Activated naive CD8-positive, alpha-beta T cell treated with anti-CD3 and anti-CD28 coated beads, Interleukin-2, amount 10 ng/mL, durations not matched to agents 7 days and 5 days (primary cell): ENCODE data around the gene MAD1L1. TPM values are rescaled to one million over a fixed set of nuclear protein-coding genes. Genes with fewer than 3 reads are reported as not detected.

Source experiments
- ATAC-seq: fragments of 150-1000 bp; cut with Tn5 transposase; one replicate; pipeline ENCODE4 v1.10.0; 2021; ENCODE audit warnings: low read depth, moderate library complexity
- POLR2A ChIA-PET: fragments of 350-600 bp; sonication (Branson Sonifier 250); formaldehyde crosslinking; loops from one replicate; lab custom pipeline; 2021; ENCODE audit warnings: antibody characterized with exemption; lab: Charles Lee
- DNase-seq: peaks from one replicate; pipeline ENCODE4 v3.0.0; 2021
- H3K27ac Mint-ChIP-seq: one replicate; pipeline ENCODE4 v1.8.0; 2022; ENCODE audit warnings: mild to moderate bottlenecking, mixed read lengths
- H3K27me3 Mint-ChIP-seq: one replicate; pipeline ENCODE4 v1.8.0; 2022; ENCODE audit warnings: mild to moderate bottlenecking, moderate library complexity, mixed read lengths
- H3K36me3 Mint-ChIP-seq: one replicate; pipeline ENCODE4 v1.8.0; 2021; ENCODE audit warnings: mild to moderate bottlenecking, mixed read lengths
- H3K4me1 Mint-ChIP-seq: one replicate; pipeline ENCODE4 v1.8.0; 2021; ENCODE audit warnings: mixed read lengths
- H3K4me3 Mint-ChIP-seq: one replicate; pipeline ENCODE4 v1.8.0; 2022; ENCODE audit warnings: mild to moderate bottlenecking, moderate library complexity, mixed read lengths
- H3K9me3 Mint-ChIP-seq: one replicate; pipeline ENCODE4 v1.8.0; 2021; ENCODE audit warnings: mixed read lengths
- total RNA-seq, 2 experiments: library from RNA; stranded (reverse); gene quantifications; one replicate each; pipeline ENCODE4 v1.2.3, GENCODE V29; 2021

MAD1L1 gene
- total RNA-seq, 2 experiments from 2014 or later = 72.7 to 82.6 TPM

DNA sequence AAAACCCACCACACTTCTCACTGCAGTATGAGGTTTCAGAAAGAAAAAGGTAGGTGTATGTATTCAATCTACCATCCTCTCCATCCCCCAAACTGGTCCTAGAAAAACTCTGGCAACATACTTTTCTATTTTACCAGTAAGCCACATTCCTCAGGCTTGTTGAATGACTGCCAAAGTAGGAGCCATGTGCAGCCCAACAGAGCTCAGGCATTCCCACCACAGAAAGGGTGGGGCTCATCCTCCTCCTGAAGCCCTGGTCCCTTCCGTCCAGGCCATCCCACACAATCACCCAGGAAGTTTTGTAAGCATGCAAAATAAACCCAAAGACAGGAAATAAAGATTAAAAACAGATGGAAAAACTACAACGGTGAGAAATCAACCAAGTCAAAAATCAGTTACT, 57.2 kb downstream of the MAD1L1 start:
- DNase-seq (no peak), ATAC-seq (no peak)
- POLR2A ChIA-PET = no interaction called here
- Mint-ChIP-seq H3K4me1 (peaks cover 9% of the 10 kb centered on the region), H3K27ac (no peak overlapping the region), H3K36me3 (peaks cover 6% of the 10 kb centered on the region), H3K27me3 (no peaks in the 10 kb centered on the region), H3K4me3 (no peak overlapping the region), H3K9me3 (no peaks in the 10 kb centered on the region)

DNA sequence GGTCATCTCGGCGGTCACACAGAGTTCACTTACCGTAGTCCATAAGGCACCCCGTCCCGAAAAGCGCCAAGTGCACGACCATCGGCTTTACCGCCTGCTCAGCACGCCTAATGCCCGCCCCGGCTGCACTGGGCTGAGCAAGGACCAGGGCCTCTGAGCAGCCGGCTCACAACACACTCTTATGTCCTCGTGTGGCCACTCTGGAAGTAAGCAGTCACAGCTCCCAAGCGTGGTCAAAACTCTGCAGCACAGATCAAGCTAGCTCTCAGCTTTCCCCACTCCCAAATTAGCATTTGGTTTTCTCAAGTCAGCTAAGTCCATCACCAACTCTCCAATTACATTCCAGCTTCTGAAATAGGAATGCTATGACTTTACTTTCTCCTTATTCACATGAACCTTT, 57.7 kb downstream of the MAD1L1 start:
- H3K36me3 Mint-ChIP-seq = peaks cover 6% of the 10 kb centered on the region
- no peak for DNase-seq
- H3K27me3 Mint-ChIP-seq = no peaks in the 10 kb centered on the region
- ATAC-seq = no peak
- no peak overlapping the region for H3K4me3 Mint-ChIP-seq
- H3K4me1 Mint-ChIP-seq = peaks cover 9% of the 10 kb centered on the region
- POLR2A ChIA-PET = no interaction called here
- H3K9me3 Mint-ChIP-seq = no peaks in the 10 kb centered on the region
- no peak overlapping the region for H3K27ac Mint-ChIP-seq

DNA sequence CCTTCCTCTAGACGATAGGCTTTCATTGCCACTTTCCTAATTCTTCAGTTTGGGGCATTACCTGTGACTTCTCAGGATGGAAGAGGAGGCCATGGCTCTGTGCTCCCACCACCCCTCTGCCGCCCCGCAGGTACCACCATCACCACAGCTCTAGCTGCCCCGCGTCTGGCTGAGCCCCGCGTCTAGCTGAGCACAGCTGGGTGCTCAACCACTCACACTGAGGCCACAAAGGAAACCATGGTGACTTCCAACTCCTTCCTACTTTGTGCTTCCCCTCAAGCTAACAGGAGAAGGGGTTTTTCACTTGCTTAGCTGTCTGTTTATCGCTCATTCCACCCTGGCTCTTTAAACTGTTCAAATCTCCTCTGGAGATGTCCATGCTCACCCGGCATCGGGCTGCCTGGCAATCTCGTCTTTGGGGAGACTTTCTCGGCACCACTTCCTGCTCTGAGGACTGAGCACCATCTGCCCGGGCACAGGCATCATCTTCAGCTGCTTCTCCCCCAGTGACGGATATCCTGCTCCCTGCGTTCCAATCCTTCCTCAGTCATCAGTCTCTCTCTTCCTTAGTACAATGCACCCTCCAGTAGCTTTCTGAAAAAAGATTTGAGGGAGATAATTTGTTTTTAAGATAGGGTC, 59.4 kb downstream of the MAD1L1 start:
- no peak overlapping the region for H3K4me3 Mint-ChIP-seq
- H3K27ac Mint-ChIP-seq = peak overlapping the region; percentile 41
- no peak for ATAC-seq
- H3K9me3 Mint-ChIP-seq = no peaks in the 10 kb centered on the region
- POLR2A ChIA-PET = no interaction called here
- DNase-seq = no peak
- peaks cover 6% of the 10 kb centered on the region for H3K36me3 Mint-ChIP-seq
- no peaks in the 10 kb centered on the region for H3K27me3 Mint-ChIP-seq
- peaks cover 9% of the 10 kb centered on the region for H3K4me1 Mint-ChIP-seq

DNA sequence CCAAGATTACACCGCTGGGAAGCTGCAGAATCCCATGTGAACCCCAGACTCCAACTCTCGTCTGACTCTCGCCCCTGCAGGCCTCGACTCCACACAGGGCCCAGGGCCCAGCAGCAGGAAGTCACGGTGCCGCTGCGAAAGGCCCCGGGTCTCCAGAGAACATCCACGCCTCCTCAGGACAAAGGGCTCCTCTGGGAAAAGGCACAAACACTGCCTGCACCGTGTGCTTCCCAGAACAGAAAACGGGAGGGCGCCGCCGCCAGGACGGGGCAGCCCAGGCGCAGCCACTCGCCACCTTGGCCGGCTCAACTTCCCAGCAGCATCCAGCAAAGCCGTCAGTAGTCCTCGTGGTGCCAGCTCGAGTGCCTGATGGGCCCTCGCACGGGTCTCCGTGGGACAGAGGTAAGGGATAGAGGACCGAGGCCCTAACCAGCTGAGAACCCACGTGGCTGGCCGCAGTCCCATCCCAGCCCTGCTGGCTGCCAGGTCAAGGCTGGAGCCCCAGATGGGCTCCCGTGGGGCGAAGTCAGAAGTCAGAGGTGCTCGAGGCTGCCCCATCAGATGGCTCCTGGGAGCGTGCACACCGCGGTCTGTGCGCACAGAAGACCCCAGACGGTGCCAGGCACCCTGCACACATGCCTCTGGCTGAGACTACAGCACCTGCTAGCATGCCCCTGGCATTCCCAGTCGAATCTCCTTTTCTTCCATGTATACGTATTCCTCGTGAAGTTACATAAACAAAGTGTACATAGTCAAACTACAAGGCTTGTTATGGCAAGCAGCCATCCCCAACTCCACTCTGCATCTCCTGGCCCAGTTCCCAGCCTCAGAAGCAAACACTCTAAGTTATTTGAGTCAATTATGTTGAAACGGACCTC, 60.2 kb downstream of the MAD1L1 start:
- Mint-ChIP-seq H3K27me3 (no peaks in the 10 kb centered on the region), H3K36me3 (peaks cover 6% of the 10 kb centered on the region), H3K9me3 (no peaks in the 10 kb centered on the region), H3K27ac (no peak overlapping the region), H3K4me3 (no peak overlapping the region), H3K4me1 (peaks cover 9% of the 10 kb centered on the region)
- POLR2A ChIA-PET = no interaction called here
- ATAC-seq = no peak
- no peak for DNase-seq

DNA sequence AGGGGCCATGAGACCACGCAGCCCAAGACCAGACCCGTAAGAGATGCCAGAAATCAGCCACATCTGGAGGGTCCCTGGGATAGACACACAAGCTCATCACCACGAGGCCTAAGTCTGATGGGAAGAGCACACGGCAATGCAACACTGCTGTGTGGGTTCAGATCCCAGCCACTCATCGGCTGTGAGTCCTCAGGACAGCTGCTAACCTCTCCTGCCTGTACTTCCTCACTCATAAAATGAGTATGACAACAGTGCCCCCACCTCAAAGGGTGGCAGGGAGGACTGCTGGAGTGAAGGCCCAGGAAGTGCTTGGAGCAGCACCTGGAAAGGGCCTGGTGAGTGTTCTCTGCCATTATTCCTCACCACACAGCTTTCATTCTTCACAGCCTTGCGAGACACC, 60.9 kb downstream of the MAD1L1 start:
- H3K27ac Mint-ChIP-seq = no peak overlapping the region
- no peaks in the 10 kb centered on the region for H3K9me3 Mint-ChIP-seq
- H3K27me3 Mint-ChIP-seq = no peaks in the 10 kb centered on the region
- H3K4me3 Mint-ChIP-seq = no peak overlapping the region
- POLR2A ChIA-PET = no interaction called here
- H3K4me1 Mint-ChIP-seq = peaks cover 9% of the 10 kb centered on the region
- H3K36me3 Mint-ChIP-seq = peaks cover 6% of the 10 kb centered on the region
- DNase-seq (no peak), ATAC-seq (no peak)

DNA sequence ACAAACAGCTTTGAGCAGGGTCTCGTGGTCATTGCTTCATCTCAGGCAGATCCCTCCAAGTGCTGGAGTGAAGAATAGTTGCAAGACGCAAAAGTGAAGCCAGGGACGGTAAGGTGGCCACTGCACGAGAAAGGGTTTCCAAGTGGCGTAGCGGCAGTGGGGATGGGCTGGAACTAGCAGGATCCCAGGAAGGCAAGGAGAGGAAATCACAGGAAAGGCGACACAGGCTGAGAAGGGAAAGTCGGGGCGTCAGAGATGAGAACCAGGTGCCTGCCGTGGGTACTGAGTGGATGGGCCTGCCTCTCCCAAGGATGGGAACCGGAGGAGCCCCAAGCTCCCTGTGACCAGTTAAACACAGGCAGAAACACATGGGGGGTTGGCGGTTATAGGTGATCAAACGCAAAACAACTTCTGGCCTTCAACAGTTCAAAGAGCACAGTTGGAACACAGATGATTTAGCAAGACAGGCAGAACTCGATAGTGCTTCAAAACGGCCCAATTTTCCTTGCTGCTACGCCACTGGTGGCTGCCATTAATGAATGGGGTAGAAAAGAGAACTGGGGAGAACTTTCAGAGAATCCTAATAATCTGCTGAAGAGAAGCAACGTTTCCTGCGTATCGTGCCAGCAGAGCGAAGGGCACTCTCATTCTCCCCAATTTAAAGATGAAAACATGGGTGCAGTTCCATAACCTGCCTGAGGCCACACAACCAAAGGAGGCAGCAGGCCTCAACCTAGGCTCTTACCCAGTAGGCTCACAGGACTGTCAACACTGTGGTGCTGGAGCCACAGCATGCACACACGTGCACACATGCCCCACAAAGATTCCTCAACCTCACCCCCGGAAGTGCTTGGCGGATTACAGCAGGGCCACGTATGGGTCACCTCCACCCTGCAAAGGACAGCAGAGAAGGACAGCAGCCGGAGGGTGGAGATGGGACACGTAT, 61.9 kb downstream of the MAD1L1 start:
- POLR2A ChIA-PET = no interaction called here
- ATAC-seq = no peak
- H3K36me3 Mint-ChIP-seq = peaks cover 5% of the 10 kb centered on the region
- DNase-seq = no peak
- no peaks in the 10 kb centered on the region for H3K27me3 Mint-ChIP-seq
- no peak overlapping the region for H3K27ac Mint-ChIP-seq
- H3K9me3 Mint-ChIP-seq = no peaks in the 10 kb centered on the region
- peaks cover 9% of the 10 kb centered on the region for H3K4me1 Mint-ChIP-seq
- no peak overlapping the region for H3K4me3 Mint-ChIP-seq

DNA sequence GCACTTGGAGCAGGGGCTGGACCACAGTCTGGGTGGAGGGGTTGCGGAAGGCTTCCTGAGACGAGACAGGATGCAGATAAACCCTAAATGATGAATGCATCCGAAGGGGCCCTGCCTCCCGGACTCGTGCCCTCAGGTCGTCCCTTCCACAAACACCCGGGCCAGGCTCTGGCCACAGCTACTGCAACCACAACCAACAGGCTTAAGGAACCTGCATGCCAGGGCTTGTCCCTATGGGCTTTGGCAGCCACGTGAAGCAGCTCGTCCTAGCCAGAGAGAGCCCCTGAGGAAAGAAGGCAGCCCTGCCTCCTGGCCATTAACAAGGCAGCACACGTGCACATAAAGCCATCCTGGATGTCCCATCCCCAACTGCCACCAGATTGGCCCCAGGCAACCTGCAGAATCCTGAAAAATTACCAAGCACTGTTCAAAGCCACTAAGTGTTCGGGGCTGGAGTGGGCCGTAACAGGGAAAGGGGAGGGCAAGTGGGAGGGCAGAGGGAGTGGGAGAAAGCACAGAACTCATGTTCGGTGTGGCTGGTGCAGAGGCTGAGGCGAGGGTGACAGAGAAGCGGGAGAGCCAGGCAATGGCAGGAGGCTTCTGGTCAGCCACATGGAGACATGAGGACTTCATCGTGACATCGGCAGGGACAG, 62.7 kb downstream of the MAD1L1 start:
- POLR2A ChIA-PET = no interaction called here
- Mint-ChIP-seq H3K27ac (no peak overlapping the region), H3K4me3 (no peak overlapping the region), H3K36me3 (peaks cover 5% of the 10 kb centered on the region), H3K27me3 (no peaks in the 10 kb centered on the region), H3K9me3 (no peaks in the 10 kb centered on the region), H3K4me1 (peaks cover 9% of the 10 kb centered on the region)
- ATAC-seq (no peak), DNase-seq (no peak)

DNA sequence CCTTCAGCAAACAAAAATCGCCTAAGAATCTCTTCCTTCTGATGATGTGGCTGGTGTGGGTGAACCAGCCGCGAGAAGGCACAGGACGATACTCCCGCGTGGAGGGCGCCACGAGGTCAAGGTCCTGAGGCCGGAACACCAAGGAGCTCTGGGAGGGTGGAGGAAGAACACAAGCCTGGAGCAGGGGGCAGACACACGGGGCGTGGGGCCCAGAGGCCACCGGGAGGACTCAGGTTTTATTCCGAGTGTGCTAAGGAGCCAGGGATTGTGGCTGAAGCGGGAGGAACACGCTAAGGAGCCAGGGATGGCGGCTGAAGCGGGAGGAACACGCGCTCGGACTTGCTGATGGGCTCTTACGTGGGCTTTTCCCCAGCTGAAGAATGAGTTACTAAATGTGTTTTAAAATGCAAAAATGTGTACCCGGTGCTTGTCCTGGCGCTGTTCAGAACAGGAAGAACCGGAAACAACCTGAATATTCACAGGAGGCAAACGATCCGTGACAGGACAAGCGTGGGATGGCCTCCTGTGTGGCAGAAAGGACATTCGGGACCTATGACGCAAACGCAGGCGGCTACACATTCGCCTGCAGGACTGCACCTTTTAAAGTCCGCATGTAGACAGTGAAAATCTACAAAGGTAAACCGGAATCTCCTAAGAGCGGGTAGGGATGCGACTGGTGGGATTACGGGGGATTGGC, 64.0 kb downstream of the MAD1L1 start:
- Mint-ChIP-seq H3K36me3 (peaks cover 2% of the 10 kb centered on the region), H3K27ac (no peak overlapping the region), H3K4me3 (no peak overlapping the region), H3K9me3 (no peaks in the 10 kb centered on the region), H3K4me1 (peaks cover 7% of the 10 kb centered on the region), H3K27me3 (no peaks in the 10 kb centered on the region)
- ATAC-seq (no peak), DNase-seq (no peak)
- POLR2A ChIA-PET = no interaction called here

DNA sequence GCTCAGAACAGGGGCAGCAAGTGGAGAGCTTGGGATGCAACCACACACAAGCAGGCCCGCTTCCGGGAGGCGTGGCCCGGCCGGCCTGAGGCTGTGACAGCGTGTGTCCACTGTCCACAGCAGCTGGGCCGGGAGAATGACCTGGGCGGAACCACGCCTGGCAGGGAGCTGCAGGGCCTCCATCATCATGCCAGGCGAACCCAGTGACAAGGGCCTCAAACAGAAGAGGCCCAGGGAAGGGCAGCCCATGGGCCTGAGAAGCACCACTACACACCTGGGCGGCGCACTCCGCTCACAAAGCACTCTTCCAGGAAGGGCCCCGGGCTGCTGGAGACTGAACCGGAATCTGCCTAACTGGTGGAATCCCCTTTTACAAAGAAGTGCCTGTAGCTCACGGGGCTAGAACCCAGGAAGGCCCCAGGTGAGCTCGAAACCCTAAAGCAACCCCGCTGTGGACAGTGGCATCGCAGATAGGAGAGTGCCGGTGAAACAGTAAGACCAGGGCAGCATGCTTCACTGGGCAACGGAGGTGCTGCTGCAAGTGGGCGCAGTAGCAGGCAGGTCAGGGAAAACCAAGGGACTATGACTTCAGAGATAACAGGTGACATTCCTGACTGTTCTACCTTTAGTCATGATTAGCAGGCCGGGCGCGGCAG, 66.0 kb downstream of the MAD1L1 start:
- ATAC-seq = no peak
- H3K9me3 Mint-ChIP-seq = no peaks in the 10 kb centered on the region
- DNase-seq = no peak
- no peaks in the 10 kb centered on the region for H3K27me3 Mint-ChIP-seq
- POLR2A ChIA-PET = no interaction called here
- no peaks in the 10 kb centered on the region for H3K4me1 Mint-ChIP-seq
- no peak overlapping the region for H3K27ac Mint-ChIP-seq
- H3K36me3 Mint-ChIP-seq = no peaks in the 10 kb centered on the region
- H3K4me3 Mint-ChIP-seq = no peak overlapping the region

DNA sequence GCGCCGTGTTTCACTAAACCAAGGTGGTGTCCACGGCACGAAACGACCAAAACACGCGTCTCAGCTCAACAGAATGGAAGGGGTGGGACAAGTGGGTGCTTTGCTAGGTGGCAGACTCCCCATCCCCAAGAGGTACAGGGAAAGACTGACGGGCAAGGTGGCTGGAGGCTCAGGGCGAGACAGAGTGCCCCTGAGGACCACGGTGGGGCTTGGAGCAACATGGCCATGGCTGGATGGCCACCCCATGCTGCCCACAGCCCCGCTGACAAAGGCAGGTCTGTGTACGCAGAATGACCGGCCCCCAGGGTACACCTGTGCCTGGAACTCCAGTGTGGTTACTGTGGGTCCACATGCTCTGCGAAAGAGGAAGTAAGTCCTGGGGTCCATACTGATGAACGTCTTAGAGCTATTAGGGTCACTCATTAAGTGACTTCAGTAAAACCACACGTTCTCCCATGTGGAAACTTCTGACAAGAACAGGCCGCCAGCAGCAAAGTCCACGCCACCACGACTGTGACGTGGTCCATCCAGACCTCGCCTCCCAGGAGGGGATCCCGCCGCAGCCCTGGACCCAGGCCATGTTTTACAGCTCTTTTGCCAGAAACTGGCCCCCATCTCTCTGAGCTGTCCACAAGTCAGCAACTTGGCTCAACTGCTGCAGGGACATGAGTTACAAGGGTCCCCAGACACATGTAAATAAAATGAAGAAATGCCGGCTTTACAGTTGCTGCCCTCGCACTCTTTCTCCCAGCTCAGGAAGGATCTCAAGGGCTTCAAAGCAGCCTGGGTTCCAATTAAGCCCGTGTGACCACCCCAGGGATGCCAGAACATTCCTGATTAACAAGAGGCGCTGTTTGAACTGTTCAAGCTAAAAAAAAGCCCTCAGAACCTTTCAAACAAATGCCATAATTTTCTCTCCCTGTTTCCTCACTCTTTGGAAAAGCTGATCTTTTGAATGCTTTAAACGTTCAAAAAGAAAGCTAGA, 66.8 kb downstream of the MAD1L1 start:
- no peaks in the 10 kb centered on the region for H3K9me3 Mint-ChIP-seq
- POLR2A ChIA-PET = no interaction called here
- H3K4me3 Mint-ChIP-seq = no peak overlapping the region

DNA sequence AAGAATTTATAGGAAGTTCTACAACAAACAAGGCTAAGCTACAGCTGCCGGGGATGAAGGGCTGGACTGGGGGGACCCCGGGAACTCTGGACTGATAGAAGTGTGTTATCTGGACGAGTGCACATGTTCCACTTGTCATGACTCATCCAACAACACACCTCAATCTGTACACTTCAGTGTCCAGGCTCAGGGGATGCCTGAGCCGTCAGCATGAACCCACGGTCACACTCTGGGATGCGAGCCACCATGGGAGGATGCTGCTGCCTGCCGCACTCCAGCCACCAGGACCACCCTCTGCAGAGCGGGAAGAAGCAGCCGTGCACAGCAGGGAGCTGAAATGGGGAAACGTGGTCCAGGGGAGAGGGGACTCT, 67.5 kb downstream of the MAD1L1 start:
- POLR2A ChIA-PET = no interaction called here
- Mint-ChIP-seq H3K27me3 (no peaks in the 10 kb centered on the region), H3K36me3 (no peaks in the 10 kb centered on the region), H3K9me3 (no peaks in the 10 kb centered on the region), H3K4me1 (no peaks in the 10 kb centered on the region), H3K4me3 (no peak overlapping the region), H3K27ac (no peak overlapping the region)
- ATAC-seq = no peak
- DNase-seq = no peak

More for the DNA sequence above, 66.8 kb downstream of the MAD1L1 start:
- ATAC-seq (no peak), DNase-seq (no peak)
- H3K27ac Mint-ChIP-seq = no peak overlapping the region
- no peaks in the 10 kb centered on the region for H3K27me3 Mint-ChIP-seq
- H3K36me3 Mint-ChIP-seq = no peaks in the 10 kb centered on the region
- no peaks in the 10 kb centered on the region for H3K4me1 Mint-ChIP-seq
